HepG2 (cell line): ENCODE measurements around the gene SPHK2. TPM values are rescaled to one million over a fixed set of nuclear protein-coding genes. Genes with fewer than 3 reads are reported as not detected.

Source experiments
- AHR ChIP-seq: IDR thresholded peaks from 2 replicates; pipeline ENCODE4 v1.6.1; 2018; ENCODE audit warnings: missing genetic modification reagents, missing compliant biosample characterization
- ARID4A ChIP-seq: sonication (generic); formaldehyde crosslinking; IDR thresholded peaks from 2 replicates; pipeline ENCODE4 v1.5.0; 2020; ENCODE audit warnings: mild to moderate bottlenecking, missing genetic modification reagents, borderline replicate concordance
- HDAC1 ChIP-seq: sonication (generic); formaldehyde crosslinking; IDR thresholded peaks from 2 replicates; pipeline ENCODE4 v1.5.1; 2020; ENCODE audit warnings: mild to moderate bottlenecking, missing genetic modification reagents
- HNF4G ChIP-seq, 2 experiments: sonication (generic) in 1 of 2; formaldehyde crosslinking in 1 of 2; IDR thresholded peaks; 2 replicates each; pipeline versions ENCODE4 v1.4.0 to v1.6.1; 2011 to 2020; ENCODE audit warnings: borderline replicate concordance in 2 of 2, low read depth in 2 of 2, mild to moderate bottlenecking in 2 of 2, low read length in 1 of 2, missing genetic modification reagents in 1 of 2, moderate library complexity in 1 of 2
- MTA1 ChIP-seq: sonication (generic); formaldehyde crosslinking; IDR thresholded peaks from 2 replicates; pipeline ENCODE4 v1.4.0; 2020; ENCODE audit warnings: missing genetic modification reagents, mild to moderate bottlenecking, borderline replicate concordance
- MYC ChIP-seq: sonication (generic); formaldehyde crosslinking; IDR thresholded peaks from 2 replicates; pipeline ENCODE4 v1.9.0; 2021; ENCODE audit warnings: missing genetic modification reagents, borderline replicate concordance
- PHF20 ChIP-seq: sonication (generic); formaldehyde crosslinking; IDR thresholded peaks from 2 replicates; pipeline ENCODE4 v1.5.0; 2020; ENCODE audit warnings: mild to moderate bottlenecking, missing genetic modification reagents
- RBFOX2 ChIP-seq: fragments of 200-400 bp; formaldehyde crosslinking; IDR thresholded peaks from 2 replicates; pipeline ENCODE4 v1.6.1; 2017; ENCODE audit warnings: low read depth, mild to moderate bottlenecking, low read length
- RELA ChIP-seq: sonication (generic); formaldehyde crosslinking; IDR thresholded peaks from 2 replicates; pipeline ENCODE4 v1.4.0; 2020; ENCODE audit warnings: missing genetic modification reagents
- RFXANK ChIP-seq: IDR thresholded peaks from 2 replicates; pipeline ENCODE4 v1.6.1; 2016
- SPEN ChIP-seq: sonication (generic); formaldehyde crosslinking; IDR thresholded peaks from 2 replicates; pipeline ENCODE4 v1.5.1; 2020; ENCODE audit warnings: low read depth, mild to moderate bottlenecking, missing genetic modification reagents
- ZBTB25 ChIP-seq: IDR thresholded peaks from 2 replicates; pipeline ENCODE4 v1.6.1; 2018; ENCODE audit warnings: missing genetic modification reagents
- ZBTB38 ChIP-seq: sonication (generic); formaldehyde crosslinking; IDR thresholded peaks from 2 replicates; pipeline ENCODE4 v1.5.1; 2020; ENCODE audit warnings: mild to moderate bottlenecking, missing genetic modification reagents
- ZNF10 ChIP-seq: sonication (generic); formaldehyde crosslinking; IDR thresholded peaks from 2 replicates; pipeline ENCODE4 v1.4.0; 2020; ENCODE audit warnings: mild to moderate bottlenecking, low read depth, missing genetic modification reagents, borderline replicate concordance
- ZNF17 ChIP-seq: sonication (generic); formaldehyde crosslinking; IDR thresholded peaks from 2 replicates; pipeline ENCODE4 v1.5.0; 2020; ENCODE audit warnings: mild to moderate bottlenecking, missing genetic modification reagents
- ZNF251 ChIP-seq: sonication (generic); formaldehyde crosslinking; IDR thresholded peaks from 2 replicates; pipeline ENCODE4 v1.9.0; 2021; ENCODE audit warnings: mild to moderate bottlenecking, missing genetic modification reagents
- ZNF441 ChIP-seq: sonication (generic); formaldehyde crosslinking; IDR thresholded peaks from 2 replicates; pipeline ENCODE4 v1.7.0; 2021; ENCODE audit warnings: missing genetic modification reagents, borderline replicate concordance
- ZNF577 ChIP-seq: sonication (generic); formaldehyde crosslinking; IDR thresholded peaks from 2 replicates; pipeline ENCODE4 v1.4.0; 2020; ENCODE audit warnings: mild to moderate bottlenecking, low read depth, missing genetic modification reagents, borderline replicate concordance
- ZNF660 ChIP-seq: sonication (generic); formaldehyde crosslinking; IDR thresholded peaks from 2 replicates; pipeline ENCODE4 v1.5.1; 2020; ENCODE audit warnings: mild to moderate bottlenecking, low read depth, missing genetic modification reagents, borderline replicate concordance
- ZNF709 ChIP-seq: sonication (generic); formaldehyde crosslinking; IDR thresholded peaks from 2 replicates; pipeline ENCODE4 v1.5.0; 2020; ENCODE audit warnings: mild to moderate bottlenecking, missing genetic modification reagents
- ZNF766 ChIP-seq: sonication (generic); formaldehyde crosslinking; IDR thresholded peaks from 2 replicates; pipeline ENCODE4 v1.5.0; 2020; ENCODE audit warnings: missing genetic modification reagents, borderline replicate concordance
- ZXDC ChIP-seq: sonication (generic); formaldehyde crosslinking; IDR thresholded peaks from 2 replicates; pipeline ENCODE4 v1.5.0; 2020; ENCODE audit warnings: mild to moderate bottlenecking, missing genetic modification reagents
- polyA plus RNA-seq, 8 experiments: library from polyadenylated mRNA; depleted of rRNA in 3 of 8; stranded (reverse) in 7 of 8; unstranded in 1 of 8; fragments of >200 nt; fragmentation: Illumina TruSeq in 4 of 8; extraction: Trizol in 4 of 8; gene quantifications; 2 replicates each; pipeline versions ENCODE4 v1.2.1 to v1.2.3, GENCODE V29; 2011 to 2016; ENCODE audit warnings: low read depth in 4 of 8, missing spikeins in 1 of 8, mixed read lengths in 1 of 8; ENCODE audit not compliant: insufficient read depth in 1 of 8
- total RNA-seq, 5 experiments: library from RNA; depleted of rRNA; stranded (reverse); fragments of >200 nt; fragmentation: Illumina TruSeq; extraction: Trizol; gene quantifications; 2 replicates each; pipeline ENCODE4 v1.2.3, GENCODE V29; 2016; ENCODE audit warnings: low read depth in 1 of 5

The SPHK2 gene
- total and polyA plus RNA-seq, 2 of the 13 experiments (the other 11 are each of a cell fraction or from before 2014, with no cell fraction given): 2.9 to 14.4 TPM

GRCh38 chr19:48637449-48637947, 18.2 kb downstream of the SPHK2 start (continued):
- TF ChIP-seq ZBTB38 (CRISPR knock-in tag) (0 out of 2 replicates have a peak, but pooled peaks have one; percentile 32), HDAC1 (CRISPR knock-in tag) (peak; percentile 72), RELA (CRISPR knock-in tag) (no peak), ZXDC (peak; percentile 29; the same call in 1 of the 2 replicates), HNF4G (IDR thresholded peaks at IDR 0.05; ENCODE audit: borderline replicate concordance, low read depth, low read length) (no peak), HNF4G (CRISPR knock-in tag; IDR thresholded peaks at IDR 0.05; ENCODE audit: borderline replicate concordance, low read depth) (no peak), ZNF441 (CRISPR knock-in tag) (peak; percentile 62; the same call in 1 of the 2 replicates), ZNF577 (CRISPR knock-in tag) (0 out of 2 replicates have a peak, but pooled peaks have one; percentile 85), RBFOX2 (peak; percentile 47), ZNF766 (no peak), ZNF709 (CRISPR knock-in tag) (peak; percentile 44; the same call in 1 of the 2 replicates), MTA1 (peak; percentile 35; the same call in 1 of the 2 replicates), RFXANK (CRISPR knock-in tag) (peak; percentile 74), ZNF660 (CRISPR knock-in tag) (no peak), MYC (peak; percentile 76; the same call in 1 of the 2 replicates), AHR (CRISPR knock-in tag) (no peak), ARID4A (peak; percentile 82; the same call in 1 of the 2 replicates), ZNF10 (CRISPR knock-in tag) (no peak), SPEN (CRISPR knock-in tag) (peak; percentile 78), ZNF251 (CRISPR knock-in tag) (peak; percentile 23; the same call in 1 of the 2 replicates), ZNF17 (no peak), PHF20 (CRISPR knock-in tag) (peak; percentile 46; the same call in 1 of the 2 replicates), ZBTB25 (0 out of 2 replicates have a peak, but pooled peaks have one; percentile 46)
